Dendritic cell treated with granulocyte-macrophage colony-stimulating factor and Interleukin-4, amounts not matched to agents 40 ng/mL and 50 ng/mL, for 4 days (primary cell): Measurements from ENCODE around the gene C5orf63.

ENCODE experiments used
- H3K27ac Mint-ChIP-seq: one replicate; pipeline ENCODE4 v1.8.0; 2022; ENCODE audit warnings: mild to moderate bottlenecking, mixed read lengths
- H3K27me3 Mint-ChIP-seq: one replicate; pipeline ENCODE4 v1.8.0; 2022; ENCODE audit warnings: mild to moderate bottlenecking, mixed read lengths
- H3K36me3 Mint-ChIP-seq: one replicate; pipeline ENCODE4 v1.8.0; 2022; ENCODE audit warnings: low read depth, mixed read lengths
- H3K4me1 Mint-ChIP-seq: one replicate; pipeline ENCODE4 v1.8.0; 2022; ENCODE audit warnings: low read depth, mixed read lengths
- H3K4me3 Mint-ChIP-seq: one replicate; pipeline ENCODE4 v1.8.0; 2022; ENCODE audit warnings: mild to moderate bottlenecking, moderate library complexity, mixed read lengths
- H3K9me3 Mint-ChIP-seq: one replicate; pipeline ENCODE4 v1.8.0; 2022; ENCODE audit warnings: mixed read lengths
- intact Hi-C: fragments of 100-400 bp; cut with micrococcal nuclease; formaldehyde crosslinking; loops from one replicate; pipeline ENCODE4 v1.15.0; 2022

C5orf63 gene

DNA sequence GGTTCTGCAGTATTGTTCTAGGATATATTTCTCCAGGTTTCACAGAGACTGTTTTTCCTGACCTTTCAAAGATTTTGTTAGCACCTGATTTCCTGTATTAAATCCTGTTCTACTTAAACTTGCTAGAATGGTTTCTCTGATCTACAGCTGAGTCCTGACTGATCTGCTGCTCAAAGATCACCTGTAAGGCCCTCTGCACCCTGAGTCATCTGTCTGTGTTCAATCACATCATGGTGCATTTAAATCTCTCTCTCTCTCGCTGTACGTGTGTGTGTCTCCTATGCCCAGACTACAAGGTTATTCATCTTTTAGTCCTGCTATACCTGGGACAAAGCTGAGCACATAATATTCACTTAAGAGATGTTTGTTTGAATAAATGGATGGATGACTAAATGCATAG, 13.3 kb upstream of the C5orf63 start:
- Mint-ChIP-seq H3K27me3 (no peaks in the 10 kb centered on the region), H3K4me1 (peaks cover 7% of the 10 kb centered on the region), H3K36me3 (no peaks in the 10 kb centered on the region), H3K9me3 (no peaks in the 10 kb centered on the region), H3K4me3 (no peak overlapping the region), H3K27ac (no peak overlapping the region)
- intact Hi-C loops = no loop called here

DNA sequence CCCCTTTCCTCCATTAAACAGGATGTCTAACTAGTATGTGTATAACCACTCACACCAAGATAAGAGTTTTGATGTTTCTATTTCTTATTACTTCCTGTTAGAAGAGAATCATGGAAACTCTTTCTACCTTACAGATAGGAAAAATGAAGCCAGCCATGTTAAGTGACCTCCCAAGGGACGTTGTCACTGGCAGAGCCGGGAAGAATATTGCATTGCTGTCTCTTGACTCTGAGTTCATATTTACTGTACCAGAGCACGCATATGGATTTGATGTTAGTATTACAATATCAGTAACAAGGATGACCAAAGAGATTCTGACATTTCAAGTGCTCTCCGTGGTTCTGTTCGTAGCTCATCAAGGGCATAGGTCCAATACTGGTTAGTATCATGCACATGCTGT, 12.5 kb upstream of the C5orf63 start:
- intact Hi-C loops = no loop called here
- Mint-ChIP-seq H3K4me1 (peaks cover 10% of the 10 kb centered on the region), H3K36me3 (no peaks in the 10 kb centered on the region), H3K27me3 (peaks cover 2% of the 10 kb centered on the region), H3K4me3 (no peak overlapping the region), H3K27ac (no peak overlapping the region), H3K9me3 (no peaks in the 10 kb centered on the region)

DNA sequence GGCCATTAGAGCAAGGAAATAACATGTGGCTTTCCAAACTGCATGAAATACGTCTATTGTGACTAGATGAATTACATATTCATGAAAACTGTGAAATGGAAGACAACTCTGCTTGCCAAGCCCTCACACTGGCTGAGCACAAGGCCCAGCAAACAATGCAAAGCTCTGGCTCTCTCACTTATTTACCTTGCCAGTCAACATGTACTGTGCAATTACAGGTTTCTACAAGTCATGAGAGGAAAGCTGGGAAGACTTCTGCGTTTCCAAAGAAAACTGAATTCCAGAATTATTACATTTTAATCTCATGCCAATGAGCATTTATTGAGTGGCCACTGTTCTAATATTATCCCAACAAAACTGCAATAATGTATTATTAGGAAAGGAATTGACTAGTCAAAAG, 12.1 kb upstream of the C5orf63 start:
- H3K4me1 Mint-ChIP-seq = peaks cover 14% of the 10 kb centered on the region
- H3K36me3 Mint-ChIP-seq = no peaks in the 10 kb centered on the region
- H3K4me3 Mint-ChIP-seq = no peak overlapping the region
- H3K9me3 Mint-ChIP-seq = no peaks in the 10 kb centered on the region
- H3K27me3 Mint-ChIP-seq = peaks cover 2% of the 10 kb centered on the region
- no peak overlapping the region for H3K27ac Mint-ChIP-seq
- intact Hi-C loops = no loop called here

DNA sequence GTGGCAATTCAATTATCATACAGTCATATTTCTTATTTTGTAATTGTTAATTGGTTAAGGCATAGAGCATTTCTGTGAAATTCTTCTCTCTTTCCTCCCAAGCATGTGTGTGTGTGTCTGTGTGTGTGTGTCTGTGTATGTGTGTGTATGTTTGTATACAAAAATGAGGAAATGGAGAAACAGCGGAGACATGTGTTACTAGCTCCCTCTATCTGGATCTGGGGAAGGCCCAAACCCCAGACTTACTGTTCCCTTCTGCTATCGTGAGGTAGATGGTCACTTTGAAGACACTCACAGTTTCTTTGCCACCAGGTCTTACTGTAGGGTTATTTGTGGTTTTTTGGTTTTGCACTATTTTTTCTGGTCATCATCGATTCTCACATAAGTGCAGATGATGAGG, 11.4 kb upstream of the C5orf63 start:
- H3K4me3 Mint-ChIP-seq = no peak overlapping the region
- intact Hi-C loops = no loop called here

DNA sequence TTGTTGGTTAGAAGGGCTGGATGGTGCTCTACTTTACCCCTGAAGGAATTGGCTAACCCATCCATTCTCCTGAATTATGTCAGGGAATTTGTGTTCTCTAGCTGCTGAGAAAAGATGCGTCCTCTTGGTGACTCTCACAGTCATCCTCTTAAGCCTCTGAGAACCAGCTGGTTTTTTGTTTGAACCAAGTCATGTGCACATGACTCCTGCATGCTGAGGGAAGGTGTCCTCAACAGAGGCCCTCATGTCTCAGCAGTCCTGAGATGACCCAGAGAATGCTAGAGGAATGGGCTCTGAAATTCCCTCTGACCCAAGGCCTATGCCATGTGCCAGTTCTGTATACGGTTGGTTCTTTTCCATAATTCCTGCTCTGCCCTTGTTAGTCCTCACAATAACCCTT, 10.4 kb upstream of the C5orf63 start:
- Mint-ChIP-seq H3K36me3 (no peaks in the 10 kb centered on the region), H3K4me3 (no peak overlapping the region), H3K27ac (no peak overlapping the region), H3K27me3 (peaks cover 2% of the 10 kb centered on the region), H3K9me3 (no peaks in the 10 kb centered on the region), H3K4me1 (peaks cover 19% of the 10 kb centered on the region)
- intact Hi-C loops = no loop called here

More for the DNA sequence above, 11.4 kb upstream of the C5orf63 start:
- Mint-ChIP-seq H3K27ac (no peak overlapping the region), H3K4me1 (peaks cover 19% of the 10 kb centered on the region), H3K27me3 (peaks cover 2% of the 10 kb centered on the region), H3K36me3 (no peaks in the 10 kb centered on the region), H3K9me3 (no peaks in the 10 kb centered on the region)

DNA sequence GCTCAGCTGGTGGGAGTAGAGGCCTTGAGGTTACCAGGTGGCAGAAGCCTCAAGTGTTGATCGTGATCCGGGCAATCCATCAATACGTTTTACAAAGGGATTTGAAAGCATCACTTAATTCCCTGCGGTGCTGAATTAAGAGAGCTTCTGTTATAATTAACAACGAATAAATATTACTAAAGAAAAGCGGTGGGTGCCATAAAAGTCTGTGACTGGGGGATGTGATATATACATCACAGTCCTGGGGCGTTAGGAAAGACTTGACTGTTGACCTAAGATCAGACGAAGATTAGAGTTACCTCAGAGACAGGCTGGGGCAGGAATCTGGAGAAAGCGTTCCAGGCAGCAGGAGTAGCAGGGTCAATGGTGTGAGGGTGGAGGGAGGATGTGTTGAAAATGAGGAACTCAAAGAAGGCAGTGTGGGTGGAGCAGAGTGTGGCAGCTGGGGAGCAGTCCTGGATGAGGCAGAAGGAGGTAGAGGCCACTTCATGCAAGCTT, 6.7 kb upstream of the C5orf63 start:
- intact Hi-C loops = no loop called here
- Mint-ChIP-seq H3K9me3 (no peaks in the 10 kb centered on the region), H3K36me3 (no peaks in the 10 kb centered on the region), H3K4me1 (peaks cover 12% of the 10 kb centered on the region), H3K27me3 (peaks cover 2% of the 10 kb centered on the region), H3K4me3 (no peak overlapping the region), H3K27ac (no peak overlapping the region)

DNA sequence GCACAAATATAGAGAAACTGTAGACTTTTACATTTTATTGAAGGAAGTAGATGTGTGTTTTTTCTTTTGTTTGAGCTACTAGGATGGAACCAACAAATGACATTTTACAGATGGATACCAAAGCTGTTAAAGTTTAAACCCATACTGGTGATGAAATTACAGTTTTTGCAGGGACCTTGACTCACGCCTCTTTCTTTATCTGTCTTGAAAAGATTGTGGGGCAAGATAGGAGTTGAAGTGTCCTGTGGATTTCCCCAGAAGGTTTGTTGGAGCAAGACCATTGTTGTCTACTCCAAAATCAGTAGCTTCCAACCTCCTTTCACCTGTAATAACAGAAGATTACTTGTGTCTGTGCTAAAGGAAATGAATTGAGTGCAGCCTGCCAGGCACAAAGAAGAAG, 4.1 kb upstream of the C5orf63 start:
- intact Hi-C loops = no loop called here
- Mint-ChIP-seq H3K27me3 (peaks cover 17% of the 10 kb centered on the region), H3K4me1 (peaks cover 19% of the 10 kb centered on the region), H3K4me3 (no peak overlapping the region), H3K36me3 (no peaks in the 10 kb centered on the region), H3K27ac (no peak overlapping the region), H3K9me3 (no peaks in the 10 kb centered on the region)

DNA sequence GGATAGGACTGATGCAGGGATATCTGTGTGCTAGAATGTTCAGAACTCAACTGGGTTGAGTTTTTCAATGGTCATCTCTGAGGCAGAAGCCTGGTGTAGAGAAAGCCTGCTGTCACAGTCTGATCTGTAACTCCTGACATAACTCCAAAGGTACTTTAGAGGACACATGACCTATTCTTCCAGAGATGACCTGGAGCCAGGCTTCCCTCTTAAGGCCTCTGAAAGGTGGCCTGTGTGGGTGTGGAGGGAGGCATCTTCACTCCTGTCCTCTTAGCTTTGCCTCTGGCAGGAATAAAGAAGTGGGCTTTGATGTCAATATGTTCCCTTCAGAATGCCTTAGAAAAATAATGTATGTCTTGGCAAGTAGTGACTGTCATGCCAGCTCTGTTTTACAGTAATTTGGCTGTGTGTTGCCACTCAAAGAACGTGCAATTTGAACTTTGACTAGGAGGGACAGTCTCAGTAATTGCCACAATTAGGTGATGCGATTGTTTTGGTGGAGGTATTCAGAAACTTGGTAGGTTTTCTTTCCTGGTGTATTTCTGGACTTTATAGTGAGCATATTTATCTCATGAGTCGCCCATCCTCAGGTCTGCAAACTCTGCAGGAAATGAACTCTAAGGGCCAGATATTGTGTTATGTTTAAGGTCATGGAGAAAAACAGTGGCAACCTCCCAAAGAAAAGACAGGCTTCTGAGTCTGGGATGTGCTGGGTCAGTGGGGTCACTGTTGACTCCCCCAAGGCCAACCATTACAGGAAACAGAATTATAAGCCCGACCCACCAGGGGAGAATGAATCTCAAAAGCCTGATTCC, 3.2 kb upstream of the C5orf63 start:
- intact Hi-C loops = no loop called here

DNA sequence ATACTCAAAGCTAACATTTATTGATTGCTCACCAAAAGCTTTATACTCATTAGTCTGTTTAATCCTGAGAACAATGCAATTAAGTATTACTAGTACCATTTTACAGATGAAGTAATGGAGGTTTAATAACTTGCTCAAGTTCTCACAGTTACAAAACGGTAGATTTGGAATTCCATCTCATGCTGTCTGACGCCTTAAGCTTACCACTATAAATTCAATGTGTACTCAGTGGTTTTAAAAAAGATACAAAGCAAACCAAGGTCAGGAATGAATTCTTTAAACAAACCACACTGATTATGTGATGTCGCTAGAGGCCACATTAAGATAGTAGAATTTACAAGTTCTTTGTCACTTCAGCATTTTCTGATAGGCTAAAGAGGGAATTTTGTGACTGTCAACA, 1.2 kb upstream of the C5orf63 start:
- H3K27me3 Mint-ChIP-seq = peaks cover 15% of the 10 kb centered on the region
- H3K4me1 Mint-ChIP-seq = peaks cover 7% of the 10 kb centered on the region
- H3K27ac Mint-ChIP-seq = no peak overlapping the region
- no peak overlapping the region for H3K4me3 Mint-ChIP-seq
- H3K9me3 Mint-ChIP-seq = no peaks in the 10 kb centered on the region
- intact Hi-C loops = no loop called here
- no peaks in the 10 kb centered on the region for H3K36me3 Mint-ChIP-seq

More for the DNA sequence above, 3.2 kb upstream of the C5orf63 start:
- H3K36me3 Mint-ChIP-seq = no peaks in the 10 kb centered on the region
- no peaks in the 10 kb centered on the region for H3K9me3 Mint-ChIP-seq
- no peak overlapping the region for H3K4me3 Mint-ChIP-seq
- H3K27me3 Mint-ChIP-seq = peaks cover 17% of the 10 kb centered on the region
- H3K4me1 Mint-ChIP-seq = peaks cover 19% of the 10 kb centered on the region
- H3K27ac Mint-ChIP-seq = no peak overlapping the region

DNA sequence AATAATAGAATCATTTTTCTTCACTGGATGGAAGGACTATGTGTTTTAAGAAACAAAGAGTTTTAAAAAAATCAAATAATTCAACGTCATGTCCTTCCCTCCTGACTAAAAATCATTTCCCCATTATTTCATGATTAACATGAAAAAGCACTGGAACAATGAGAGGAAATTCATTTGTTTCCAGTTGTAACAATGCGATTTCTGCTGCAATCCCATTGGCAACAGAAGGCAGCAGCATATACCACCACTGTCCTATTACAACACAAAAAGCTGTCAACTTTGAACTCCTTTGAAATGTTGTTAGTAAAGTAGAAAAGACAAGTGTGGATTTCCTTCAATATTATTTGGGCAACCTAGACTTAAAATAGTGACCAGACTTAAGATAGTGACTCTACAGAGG, 3.1 kb downstream of the C5orf63 start:
- Mint-ChIP-seq H3K36me3 (no peaks in the 10 kb centered on the region), H3K9me3 (no peaks in the 10 kb centered on the region), H3K4me1 (peaks cover 7% of the 10 kb centered on the region), H3K27me3 (peaks cover 15% of the 10 kb centered on the region), H3K27ac (no peak overlapping the region), H3K4me3 (no peak overlapping the region)
- intact Hi-C loops = no loop called here

DNA sequence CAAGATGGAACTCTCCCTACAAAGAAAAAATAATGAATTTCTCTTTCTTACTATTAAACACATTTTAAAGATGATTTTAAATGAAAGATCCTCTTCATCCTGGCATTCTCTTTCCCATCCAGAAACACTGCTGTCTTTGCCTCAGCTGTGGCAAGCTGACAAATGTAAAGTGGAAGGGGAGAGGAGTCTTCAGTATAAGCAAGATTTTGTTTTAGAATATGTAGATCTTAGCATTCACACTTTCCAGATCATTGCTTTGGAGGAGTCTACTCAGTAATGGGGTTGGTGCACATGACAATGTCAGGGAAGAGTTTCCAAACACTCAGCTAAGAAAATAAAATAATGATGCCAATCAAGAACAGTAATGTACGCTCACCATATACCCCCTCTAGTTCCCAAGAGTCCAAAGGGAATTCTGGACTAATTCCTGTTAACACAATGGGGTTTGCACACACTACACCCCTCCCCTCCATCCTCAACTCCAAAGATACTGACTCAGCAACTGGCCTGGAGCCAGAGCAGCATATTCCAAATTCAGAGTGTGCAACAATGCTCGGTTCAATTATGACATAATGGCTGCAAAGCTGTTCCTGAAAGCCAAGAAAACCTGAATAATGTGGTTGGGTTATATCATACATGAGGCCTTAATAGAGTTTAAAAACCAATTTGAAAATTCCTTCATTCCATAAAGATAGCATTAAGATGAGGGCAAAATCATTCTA, 4.6 kb downstream of the C5orf63 start:
- H3K27me3 Mint-ChIP-seq = peaks cover 9% of the 10 kb centered on the region
- no peak overlapping the region for H3K4me3 Mint-ChIP-seq
- no peaks in the 10 kb centered on the region for H3K9me3 Mint-ChIP-seq
- intact Hi-C loops = no loop called here
- no peak overlapping the region for H3K27ac Mint-ChIP-seq
- no peaks in the 10 kb centered on the region for H3K36me3 Mint-ChIP-seq
- peaks cover 7% of the 10 kb centered on the region for H3K4me1 Mint-ChIP-seq

DNA sequence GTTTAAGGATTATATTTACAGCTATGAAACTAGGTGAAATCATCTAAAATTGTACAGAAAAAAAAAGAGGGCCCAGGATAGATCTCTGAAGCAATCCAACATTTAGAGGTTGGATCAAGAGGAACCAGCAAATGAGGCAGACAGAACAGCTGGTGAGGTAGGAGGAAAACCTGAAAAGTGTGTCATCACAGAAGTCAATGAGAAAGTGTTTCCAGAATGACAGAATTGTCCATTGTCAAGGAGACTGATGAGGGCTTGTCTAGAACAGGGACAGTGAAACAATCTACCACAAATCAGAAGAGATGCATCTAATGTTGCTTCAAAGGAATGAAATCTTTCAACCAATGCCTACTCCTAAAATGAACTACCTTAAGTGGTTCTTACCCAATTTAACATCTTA, 6.6 kb downstream of the C5orf63 start:
- no peaks in the 10 kb centered on the region for H3K4me1 Mint-ChIP-seq

DNA sequence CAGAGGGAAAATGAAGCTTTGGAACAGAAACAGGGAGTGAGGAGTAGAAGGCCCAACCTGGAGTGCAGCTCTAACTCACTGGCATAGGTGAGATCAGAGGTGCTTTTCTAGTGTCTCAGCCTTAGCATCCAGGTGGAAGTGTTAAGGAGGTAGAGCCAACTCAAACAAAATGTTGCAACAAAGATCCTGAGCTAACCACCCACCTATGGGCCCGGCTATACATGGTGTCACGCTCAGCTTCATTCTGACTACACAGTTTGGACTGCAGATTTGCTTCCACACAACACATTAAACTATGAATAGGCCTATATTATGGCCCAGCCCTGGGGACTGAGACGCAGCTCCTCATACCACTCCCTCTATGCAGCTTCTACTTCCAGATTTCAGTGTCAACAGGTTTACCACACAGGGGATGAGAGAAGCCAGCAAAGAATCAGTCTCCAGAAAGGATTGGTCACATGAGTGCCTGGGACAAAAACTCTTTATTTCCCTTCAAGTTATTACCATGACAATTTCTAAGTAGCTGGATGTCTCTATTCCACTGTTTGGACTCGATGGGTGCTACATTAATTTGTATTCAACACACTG, 9.0 kb downstream of the C5orf63 start:
- Mint-ChIP-seq H3K4me1 (no peaks in the 10 kb centered on the region), H3K27me3 (no peaks in the 10 kb centered on the region), H3K4me3 (no peak overlapping the region), H3K27ac (no peak overlapping the region), H3K36me3 (no peaks in the 10 kb centered on the region), H3K9me3 (no peaks in the 10 kb centered on the region)
- intact Hi-C loops = no loop called here

More for the DNA sequence above, 6.6 kb downstream of the C5orf63 start:
- Mint-ChIP-seq H3K27ac (no peak overlapping the region), H3K27me3 (no peaks in the 10 kb centered on the region), H3K4me3 (no peak overlapping the region), H3K36me3 (no peaks in the 10 kb centered on the region), H3K9me3 (no peaks in the 10 kb centered on the region)
- intact Hi-C loops = no loop called here

DNA sequence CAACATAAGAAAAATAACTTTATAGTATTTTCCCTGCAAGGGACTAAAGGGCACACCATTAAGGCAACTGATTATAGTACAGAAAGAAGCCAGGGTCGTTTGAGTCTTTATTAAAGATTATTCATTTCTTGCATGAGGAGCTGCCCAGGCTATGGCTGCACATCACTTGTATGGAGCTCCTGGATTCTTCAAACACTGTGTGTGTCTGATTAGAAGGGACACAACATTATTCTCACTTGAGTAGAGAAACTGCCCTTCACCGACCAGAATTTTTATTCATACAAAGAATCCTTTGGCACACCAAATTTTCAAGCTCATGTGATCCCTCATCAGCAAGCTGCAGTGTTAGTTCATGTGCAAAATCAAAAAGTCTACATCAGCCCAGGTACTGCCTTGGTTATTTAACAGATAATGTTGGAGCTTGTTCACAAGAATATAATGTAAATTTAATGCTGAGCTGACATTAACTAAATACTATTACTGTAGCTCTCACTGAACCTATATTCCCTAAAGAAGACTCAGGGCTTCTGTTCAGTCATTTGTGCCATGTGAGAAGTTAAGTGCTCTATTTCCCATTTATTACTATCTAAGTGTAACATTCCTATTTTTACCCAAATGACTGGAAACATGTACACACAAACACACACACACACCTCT, 9.9 kb downstream of the C5orf63 start:
- Mint-ChIP-seq H3K27ac (no peak overlapping the region), H3K36me3 (no peaks in the 10 kb centered on the region), H3K9me3 (no peaks in the 10 kb centered on the region), H3K4me1 (no peaks in the 10 kb centered on the region), H3K27me3 (no peaks in the 10 kb centered on the region), H3K4me3 (no peak overlapping the region)
- intact Hi-C loops = no loop called here
